HG02973 (cell line): ENCODE measurements around the gene LAMA2.
A peak's percentile ranks its signal among the peaks of the same experiment; 100 is the strongest.

Experiments used
- ATAC-seq: cut with Tn5 transposase; IDR thresholded peaks from one replicate; pipeline ENCODE4 v1.9.1; 2021; ENCODE audit warnings: moderate library complexity; ENCODE audit not compliant: unreplicated experiment

Gene LAMA2

GRCh38 chr6:129417416-129418086 is 534.6 kb downstream of the LAMA2 start:
- no peak for ATAC-seq

GRCh38 chr6:129419324-129419723 is 536.4 kb downstream of the LAMA2 start:
- no peak for ATAC-seq

GRCh38 chr6:129426343-129426742 is 543.4 kb downstream of the LAMA2 start:
- ATAC-seq = no peak

- no peak for ATAC-seq
Measured at GRCh38 chr6:129429956-129430355, 547.0 kb downstream of the LAMA2 start.

- no peak for ATAC-seq
Measured at GRCh38 chr6:129432738-129433137, 549.8 kb downstream of the LAMA2 start.

- ATAC-seq = no peak
Measured at GRCh38 chr6:129434091-129434490, 551.2 kb downstream of the LAMA2 start.

GRCh38 chr6:129440691-129441090 is 557.8 kb downstream of the LAMA2 start:
- no peak for ATAC-seq

GRCh38 chr6:129444683-129445082 is 561.7 kb downstream of the LAMA2 start:
- ATAC-seq = no peak

GRCh38 chr6:129446272-129447197 is 563.6 kb downstream of the LAMA2 start:
- no peak for ATAC-seq

GRCh38 chr6:129447198-129447565 is 564.2 kb downstream of the LAMA2 start:
- no peak for ATAC-seq

GRCh38 chr6:129448965-129449364 is 566.0 kb downstream of the LAMA2 start:
- ATAC-seq = peak; percentile 100

GRCh38 chr6:129451187-129451586 is 568.2 kb downstream of the LAMA2 start:
- ATAC-seq = no peak

GRCh38 chr6:129453073-129453472 is 570.1 kb downstream of the LAMA2 start:
- ATAC-seq = no peak

GRCh38 chr6:129454488-129454887 is 571.5 kb downstream of the LAMA2 start:
- ATAC-seq = no peak

- no peak for ATAC-seq
Measured at GRCh38 chr6:129455126-129455769, 572.3 kb downstream of the LAMA2 start.

GRCh38 chr6:129460221-129460620 is 577.3 kb downstream of the LAMA2 start:
- no peak for ATAC-seq

GRCh38 chr6:129469070-129469662 is 586.2 kb downstream of the LAMA2 start:
- no peak for ATAC-seq

- ATAC-seq = no peak
Measured at GRCh38 chr6:129472239-129472638, 589.3 kb downstream of the LAMA2 start.

GRCh38 chr6:129473546-129473945 is 590.6 kb downstream of the LAMA2 start:
- ATAC-seq = no peak

GRCh38 chr6:129475477-129476247 is 592.7 kb downstream of the LAMA2 start:
- ATAC-seq = no peak

GRCh38 chr6:129476248-129476564 is 593.3 kb downstream of the LAMA2 start:
- no peak for ATAC-seq
